ENCODE data around the gene ADARB2.
"Not testable (repeated sequence)": the region's sequence is repeated elsewhere in the genome, so short reads cannot be mapped to it uniquely, and the experiment has no call there.

Gene ADARB2

GRCh38 chr10:1538121-1538520, 199.2 kb downstream of the ADARB2 start:
- Mint-ChIP-seq H3K27me3 (peaks cover 9 to 17% of the 10 kb centered on the region in 2 donors), H3K4me3 (no peak overlapping the region), H3K36me3 (no peaks in the 10 kb centered on the region), H3K4me1 (peaks cover 0 to 4% of the 10 kb centered on the region in 2 donors), H3K9me3 (peaks cover 0 to 2% of the 10 kb centered on the region in 2 donors), H3K27ac (no peak overlapping the region)
- DNase-seq = no peak
- ATAC-seq (replicated peaks) = no peak

GRCh38 chr10:1537449-1537848, 199.9 kb downstream of the ADARB2 start:
- not testable (repeated sequence) for H3K36me3 Mint-ChIP-seq; H3K4me1 Mint-ChIP-seq; H3K27ac Mint-ChIP-seq; DNase-seq; H3K4me3 Mint-ChIP-seq; H3K9me3 Mint-ChIP-seq; ATAC-seq (replicated peaks)
- H3K27me3 Mint-ChIP-seq = peaks cover 9 to 13% of the 10 kb centered on the region in 2 donors

- Mint-ChIP-seq H3K4me3 (no peak overlapping the region), H3K36me3 (no peaks in the 10 kb centered on the region), H3K27me3 (peaks cover 17 to 20% of the 10 kb centered on the region in 2 donors), H3K27ac (no peak overlapping the region), H3K4me1 (peaks cover 0 to 9% of the 10 kb centered on the region in 2 donors), H3K9me3 (peaks cover 0 to 2% of the 10 kb centered on the region in 2 donors)
- DNase-seq (no peak), ATAC-seq (replicated peaks) (no peak)
Observed at GRCh38 chr10:1536341-1536740, 201.0 kb downstream of the ADARB2 start.

- Mint-ChIP-seq H3K4me1 (peaks cover 0 to 9% of the 10 kb centered on the region in 2 donors), H3K4me3 (no peak overlapping the region), H3K36me3 (no peaks in the 10 kb centered on the region), H3K27me3 (peaks cover 21 to 28% of the 10 kb centered on the region in 2 donors), H3K27ac (no peak overlapping the region), H3K9me3 (peaks cover 0 to 2% of the 10 kb centered on the region in 2 donors)
- ATAC-seq (replicated peaks) (no peak), DNase-seq (no peak)
Observed at GRCh38 chr10:1535301-1535965, 201.9 kb downstream of the ADARB2 start.

- Mint-ChIP-seq H3K9me3 (peaks cover 2 to 4% of the 10 kb centered on the region in 2 donors), H3K27ac (no peak overlapping the region)
Observed at GRCh38 chr10:1534820-1535219, 202.5 kb downstream of the ADARB2 start.

GRCh38 chr10:1532636-1533035, 204.7 kb downstream of the ADARB2 start:
- DNase-seq = no peak
- peaks cover 5 to 9% of the 10 kb centered on the region in 2 donors for H3K9me3 Mint-ChIP-seq
- ATAC-seq (replicated peaks) = no peak
- peaks cover 0 to 2% of the 10 kb centered on the region in 2 donors for H3K36me3 Mint-ChIP-seq
- peaks cover 37 to 44% of the 10 kb centered on the region in 2 donors for H3K27me3 Mint-ChIP-seq
- peaks cover 0 to 7% of the 10 kb centered on the region in 2 donors for H3K4me1 Mint-ChIP-seq
- H3K27ac Mint-ChIP-seq = no peak overlapping the region
- no peak overlapping the region for H3K4me3 Mint-ChIP-seq

More at GRCh38 chr10:1534820-1535219, 202.5 kb downstream of the ADARB2 start:
- DNase-seq (no peak), ATAC-seq (replicated peaks) (no peak)
- H3K4me3 Mint-ChIP-seq = no peak overlapping the region
- H3K36me3 Mint-ChIP-seq = peaks cover 0 to 2% of the 10 kb centered on the region in 2 donors
- H3K4me1 Mint-ChIP-seq = peaks cover 0 to 7% of the 10 kb centered on the region in 2 donors
- peaks cover 27 to 35% of the 10 kb centered on the region in 2 donors for H3K27me3 Mint-ChIP-seq

- peaks cover 0 to 7% of the 10 kb centered on the region in 2 donors for H3K4me1 Mint-ChIP-seq
- ATAC-seq (replicated peaks) = no peak
- no peak for DNase-seq
- H3K9me3 Mint-ChIP-seq = peaks cover 2 to 9% of the 10 kb centered on the region in 2 donors
- H3K4me3 Mint-ChIP-seq = no peak overlapping the region
- H3K36me3 Mint-ChIP-seq = peaks cover 0 to 2% of the 10 kb centered on the region in 2 donors
- H3K27ac Mint-ChIP-seq = no peak overlapping the region
- H3K27me3 Mint-ChIP-seq = peaks cover 41 to 44% of the 10 kb centered on the region in 2 donors
Observed at GRCh38 chr10:1531883-1532597, 205.3 kb downstream of the ADARB2 start.

- DNase-seq (no peak), ATAC-seq (replicated peaks) (no peak)
- Mint-ChIP-seq H3K36me3 (peaks cover 0 to 2% of the 10 kb centered on the region in 2 donors), H3K4me1 (peaks cover 6 to 12% of the 10 kb centered on the region in 2 donors), H3K4me3 (no peak overlapping the region), H3K27ac (no peak overlapping the region), H3K9me3 (peaks cover 2 to 9% of the 10 kb centered on the region in 2 donors), H3K27me3 (peaks cover 41 to 51% of the 10 kb centered on the region in 2 donors)
Observed at GRCh38 chr10:1530871-1531517, 206.3 kb downstream of the ADARB2 start.

- Mint-ChIP-seq H3K27me3 (peaks cover 49 to 57% of the 10 kb centered on the region in 2 donors), H3K4me1 (peaks cover 6 to 16% of the 10 kb centered on the region in 2 donors), H3K9me3 (peaks cover 2 to 9% of the 10 kb centered on the region in 2 donors), H3K4me3 (no peak overlapping the region), H3K27ac (no peak overlapping the region), H3K36me3 (peaks cover 0 to 2% of the 10 kb centered on the region in 2 donors)
- DNase-seq (no peak), ATAC-seq (replicated peaks) (no peak)
Observed at GRCh38 chr10:1529806-1530413, 207.4 kb downstream of the ADARB2 start.

GRCh38 chr10:1527951-1528350, 209.4 kb downstream of the ADARB2 start:
- peaks cover 11 to 16% of the 10 kb centered on the region in 2 donors for H3K4me1 Mint-ChIP-seq
- peaks cover 2 to 9% of the 10 kb centered on the region in 2 donors for H3K9me3 Mint-ChIP-seq
- peaks cover 0 to 2% of the 10 kb centered on the region in 2 donors for H3K36me3 Mint-ChIP-seq
- H3K27ac Mint-ChIP-seq = no peak overlapping the region
- peaks cover 40 to 46% of the 10 kb centered on the region in 2 donors for H3K27me3 Mint-ChIP-seq
- DNase-seq (no peak), ATAC-seq (replicated peaks) (no peak)
- H3K4me3 Mint-ChIP-seq = no peak overlapping the region

GRCh38 chr10:1526436-1527055, 210.8 kb downstream of the ADARB2 start:
- Mint-ChIP-seq H3K4me3 (no peak overlapping the region), H3K36me3 (peaks cover 0 to 2% of the 10 kb centered on the region in 2 donors), H3K9me3 (peaks cover 2 to 9% of the 10 kb centered on the region in 2 donors), H3K4me1 (peaks cover 11 to 12% of the 10 kb centered on the region in 2 donors), H3K27me3 (peaks cover 32 to 37% of the 10 kb centered on the region in 2 donors), H3K27ac (no peak overlapping the region)
- no peak for ATAC-seq (replicated peaks)
- no peak for DNase-seq

- Mint-ChIP-seq H3K9me3 (peaks cover 2 to 9% of the 10 kb centered on the region in 2 donors), H3K36me3 (peaks cover 0 to 2% of the 10 kb centered on the region in 2 donors), H3K4me3 (no peak overlapping the region), H3K27me3 (peaks cover 29 to 30% of the 10 kb centered on the region in 2 donors), H3K4me1 (peaks cover 11 to 12% of the 10 kb centered on the region in 2 donors), H3K27ac (no peak overlapping the region)
- DNase-seq (no peak), ATAC-seq (replicated peaks) (no peak)
Observed at GRCh38 chr10:1525354-1526162, 211.8 kb downstream of the ADARB2 start.

- H3K9me3 Mint-ChIP-seq = peaks cover 2 to 5% of the 10 kb centered on the region in 2 donors
- DNase-seq (no peak), ATAC-seq (replicated peaks) (no peak)
- H3K27me3 Mint-ChIP-seq = peaks cover 19% of the 10 kb centered on the region in 2 donors
- H3K36me3 Mint-ChIP-seq = no peaks in the 10 kb centered on the region
- H3K4me1 Mint-ChIP-seq = peaks cover 11 to 12% of the 10 kb centered on the region in 2 donors
- no peak overlapping the region for H3K4me3 Mint-ChIP-seq
- no peak overlapping the region for H3K27ac Mint-ChIP-seq
Observed at GRCh38 chr10:1524540-1524939, 212.8 kb downstream of the ADARB2 start.
